ENCODE data around the gene SDK1. TPM values are rescaled to one million over a fixed set of nuclear protein-coding genes. Genes with fewer than 3 reads are reported as not detected.

Gene SDK1
- total and polyA plus RNA-seq, 2 experiments from 2014 or later = 2.1 to 10.0 TPM

DNA sequence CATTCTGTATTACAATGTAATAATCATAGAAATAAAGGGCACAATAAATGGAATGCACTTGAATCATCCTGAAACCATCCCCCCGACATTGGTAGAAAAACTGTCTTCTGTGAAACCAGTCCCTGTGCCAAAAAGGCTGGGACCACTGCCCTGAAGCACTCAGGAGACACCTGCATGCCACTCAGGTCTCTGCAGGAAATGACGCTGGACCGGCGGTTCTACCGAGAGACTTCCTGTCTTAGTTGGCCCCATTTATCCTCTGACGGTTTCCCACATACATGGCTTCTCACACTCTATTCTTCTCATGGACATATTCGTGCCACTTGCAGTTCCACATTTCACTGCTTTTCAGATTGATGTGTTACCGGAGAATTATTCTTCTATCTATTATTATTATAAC is 617.5 kb downstream of the SDK1 start:
- H3K4me3 ChIP-seq = no peak overlapping the region
- Mint-ChIP-seq H3K36me3 (ENCODE audit: low read depth) (peaks cover 7% of the 10 kb centered on the region; the same call in 1 of the 3 replicates), H3K4me3 (no peak overlapping the region), H3K27ac (no peak overlapping the region), H3K27me3 (ENCODE audit: insufficient read depth, low read depth, poor library complexity) (peaks cover 1% of the 10 kb centered on the region), H3K9me3 (peaks cover 4% of the 10 kb centered on the region; the same call in 2 of the 3 replicates), H3K4me1 (peaks cover 13% of the 10 kb centered on the region)
- no peaks in the 10 kb centered on the region for H3K36me3 ChIP-seq (ENCODE audit: insufficient read depth)
- ATAC-seq = no peak
- H3F3A ChIP-seq (replicated peaks; ENCODE audit: low read depth) = no peaks in the 10 kb centered on the region
- no peaks in the 10 kb centered on the region for H3K4me1 ChIP-seq (ENCODE audit: insufficient read depth)
- no peak overlapping the region for H3K4me2 ChIP-seq
- H3K27me3 ChIP-seq (ENCODE audit: insufficient read depth) = no peaks in the 10 kb centered on the region
- H3K27ac ChIP-seq (ENCODE audit: low read depth) = no peak overlapping the region
- no peaks in the 10 kb centered on the region for H3K79me2 ChIP-seq (replicated peaks; ENCODE audit: insufficient read depth)
- 0 out of 2 replicates have a peak, but pooled peaks cover 2% of the 10 kb centered on the region for H3K9me2 ChIP-seq (ENCODE audit: insufficient read depth)
- no peaks in the 10 kb centered on the region for H4K20me1 ChIP-seq (replicated peaks; ENCODE audit: insufficient read depth)
- TF ChIP-seq, protein P1, sequence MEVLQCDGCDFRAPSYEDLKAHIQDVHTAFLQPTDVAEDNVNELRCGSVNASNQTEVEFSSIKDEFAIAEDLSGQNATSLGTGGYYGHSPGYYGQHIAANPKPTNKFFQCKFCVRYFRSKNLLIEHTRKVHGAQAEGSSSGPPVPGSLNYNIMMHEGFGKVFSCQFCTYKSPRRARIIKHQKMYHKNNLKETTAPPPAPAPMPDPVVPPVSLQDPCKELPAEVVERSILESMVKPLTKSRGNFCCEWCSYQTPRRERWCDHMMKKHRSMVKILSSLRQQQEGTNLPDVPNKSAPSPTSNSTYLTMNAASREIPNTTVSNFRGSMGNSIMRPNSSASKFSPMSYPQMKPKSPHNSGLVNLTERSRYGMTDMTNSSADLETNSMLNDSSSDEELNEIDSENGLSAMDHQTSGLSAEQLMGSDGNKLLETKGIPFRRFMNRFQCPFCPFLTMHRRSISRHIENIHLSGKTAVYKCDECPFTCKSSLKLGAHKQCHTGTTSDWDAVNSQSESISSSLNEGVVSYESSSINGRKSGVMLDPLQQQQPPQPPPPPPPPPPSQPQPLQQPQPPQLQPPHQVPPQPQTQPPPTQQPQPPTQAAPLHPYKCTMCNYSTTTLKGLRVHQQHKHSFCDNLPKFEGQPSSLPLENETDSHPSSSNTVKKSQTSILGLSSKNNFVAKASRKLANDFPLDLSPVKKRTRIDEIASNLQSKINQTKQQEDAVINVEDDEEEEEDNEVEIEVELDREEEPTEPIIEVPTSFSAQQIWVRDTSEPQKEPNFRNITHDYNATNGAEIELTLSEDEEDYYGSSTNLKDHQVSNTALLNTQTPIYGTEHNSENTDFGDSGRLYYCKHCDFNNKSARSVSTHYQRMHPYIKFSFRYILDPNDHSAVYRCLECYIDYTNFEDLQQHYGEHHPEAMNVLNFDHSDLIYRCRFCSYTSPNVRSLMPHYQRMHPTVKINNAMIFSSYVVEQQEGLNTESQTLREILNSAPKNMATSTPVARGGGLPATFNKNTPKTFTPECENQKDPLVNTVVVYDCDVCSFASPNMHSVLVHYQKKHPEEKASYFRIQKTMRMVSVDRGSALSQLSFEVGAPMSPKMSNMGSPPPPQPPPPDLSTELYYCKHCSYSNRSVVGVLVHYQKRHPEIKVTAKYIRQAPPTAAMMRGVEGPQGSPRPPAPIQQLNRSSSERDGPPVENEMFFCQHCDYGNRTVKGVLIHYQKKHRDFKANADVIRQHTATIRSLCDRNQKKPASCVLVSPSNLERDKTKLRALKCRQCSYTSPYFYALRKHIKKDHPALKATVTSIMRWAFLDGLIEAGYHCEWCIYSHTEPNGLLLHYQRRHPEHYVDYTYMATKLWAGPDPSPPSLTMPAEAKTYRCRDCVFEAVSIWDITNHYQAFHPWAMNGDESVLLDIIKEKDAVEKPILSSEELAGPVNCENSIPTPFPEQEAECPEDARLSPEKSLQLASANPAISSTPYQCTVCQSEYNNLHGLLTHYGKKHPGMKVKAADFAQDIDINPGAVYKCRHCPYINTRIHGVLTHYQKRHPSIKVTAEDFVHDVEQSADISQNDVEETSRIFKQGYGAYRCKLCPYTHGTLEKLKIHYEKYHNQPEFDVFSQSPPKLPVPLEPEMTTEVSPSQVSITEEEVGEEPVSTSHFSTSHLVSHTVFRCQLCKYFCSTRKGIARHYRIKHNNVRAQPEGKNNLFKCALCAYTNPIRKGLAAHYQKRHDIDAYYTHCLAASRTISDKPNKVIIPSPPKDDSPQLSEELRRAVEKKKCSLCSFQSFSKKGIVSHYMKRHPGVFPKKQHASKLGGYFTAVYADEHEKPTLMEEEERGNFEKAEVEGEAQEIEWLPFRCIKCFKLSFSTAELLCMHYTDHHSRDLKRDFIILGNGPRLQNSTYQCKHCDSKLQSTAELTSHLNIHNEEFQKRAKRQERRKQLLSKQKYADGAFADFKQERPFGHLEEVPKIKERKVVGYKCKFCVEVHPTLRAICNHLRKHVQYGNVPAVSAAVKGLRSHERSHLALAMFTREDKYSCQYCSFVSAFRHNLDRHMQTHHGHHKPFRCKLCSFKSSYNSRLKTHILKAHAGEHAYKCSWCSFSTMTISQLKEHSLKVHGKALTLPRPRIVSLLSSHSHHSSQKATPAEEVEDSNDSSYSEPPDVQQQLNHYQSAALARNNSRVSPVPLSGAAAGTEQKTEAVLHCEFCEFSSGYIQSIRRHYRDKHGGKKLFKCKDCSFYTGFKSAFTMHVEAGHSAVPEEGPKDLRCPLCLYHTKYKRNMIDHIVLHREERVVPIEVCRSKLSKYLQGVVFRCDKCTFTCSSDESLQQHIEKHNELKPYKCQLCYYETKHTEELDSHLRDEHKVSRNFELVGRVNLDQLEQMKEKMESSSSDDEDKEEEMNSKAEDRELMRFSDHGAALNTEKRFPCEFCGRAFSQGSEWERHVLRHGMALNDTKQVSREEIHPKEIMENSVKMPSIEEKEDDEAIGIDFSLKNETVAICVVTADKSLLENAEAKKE (CRISPR knock-in tag; IDR thresholded peaks at IDR 0.05) = no peak
- no peak for TF ChIP-seq NANOG (IDR thresholded peaks at IDR 0.05; ENCODE audit: borderline replicate concordance)
- TF ChIP-seq STAT1 (IDR thresholded peaks at IDR 0.05; ENCODE audit: unreplicated experiment) = no peak
- TF ChIP-seq ZNF114 (CRISPR knock-in tag; IDR thresholded peaks at IDR 0.05) = no peak
- TF ChIP-seq, protein P2, sequence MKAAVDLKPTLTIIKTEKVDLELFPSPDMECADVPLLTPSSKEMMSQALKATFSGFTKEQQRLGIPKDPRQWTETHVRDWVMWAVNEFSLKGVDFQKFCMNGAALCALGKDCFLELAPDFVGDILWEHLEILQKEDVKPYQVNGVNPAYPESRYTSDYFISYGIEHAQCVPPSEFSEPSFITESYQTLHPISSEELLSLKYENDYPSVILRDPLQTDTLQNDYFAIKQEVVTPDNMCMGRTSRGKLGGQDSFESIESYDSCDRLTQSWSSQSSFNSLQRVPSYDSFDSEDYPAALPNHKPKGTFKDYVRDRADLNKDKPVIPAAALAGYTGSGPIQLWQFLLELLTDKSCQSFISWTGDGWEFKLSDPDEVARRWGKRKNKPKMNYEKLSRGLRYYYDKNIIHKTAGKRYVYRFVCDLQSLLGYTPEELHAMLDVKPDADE (IDR thresholded peaks at IDR 0.05) = no peak
- TF ChIP-seq, protein P3, sequence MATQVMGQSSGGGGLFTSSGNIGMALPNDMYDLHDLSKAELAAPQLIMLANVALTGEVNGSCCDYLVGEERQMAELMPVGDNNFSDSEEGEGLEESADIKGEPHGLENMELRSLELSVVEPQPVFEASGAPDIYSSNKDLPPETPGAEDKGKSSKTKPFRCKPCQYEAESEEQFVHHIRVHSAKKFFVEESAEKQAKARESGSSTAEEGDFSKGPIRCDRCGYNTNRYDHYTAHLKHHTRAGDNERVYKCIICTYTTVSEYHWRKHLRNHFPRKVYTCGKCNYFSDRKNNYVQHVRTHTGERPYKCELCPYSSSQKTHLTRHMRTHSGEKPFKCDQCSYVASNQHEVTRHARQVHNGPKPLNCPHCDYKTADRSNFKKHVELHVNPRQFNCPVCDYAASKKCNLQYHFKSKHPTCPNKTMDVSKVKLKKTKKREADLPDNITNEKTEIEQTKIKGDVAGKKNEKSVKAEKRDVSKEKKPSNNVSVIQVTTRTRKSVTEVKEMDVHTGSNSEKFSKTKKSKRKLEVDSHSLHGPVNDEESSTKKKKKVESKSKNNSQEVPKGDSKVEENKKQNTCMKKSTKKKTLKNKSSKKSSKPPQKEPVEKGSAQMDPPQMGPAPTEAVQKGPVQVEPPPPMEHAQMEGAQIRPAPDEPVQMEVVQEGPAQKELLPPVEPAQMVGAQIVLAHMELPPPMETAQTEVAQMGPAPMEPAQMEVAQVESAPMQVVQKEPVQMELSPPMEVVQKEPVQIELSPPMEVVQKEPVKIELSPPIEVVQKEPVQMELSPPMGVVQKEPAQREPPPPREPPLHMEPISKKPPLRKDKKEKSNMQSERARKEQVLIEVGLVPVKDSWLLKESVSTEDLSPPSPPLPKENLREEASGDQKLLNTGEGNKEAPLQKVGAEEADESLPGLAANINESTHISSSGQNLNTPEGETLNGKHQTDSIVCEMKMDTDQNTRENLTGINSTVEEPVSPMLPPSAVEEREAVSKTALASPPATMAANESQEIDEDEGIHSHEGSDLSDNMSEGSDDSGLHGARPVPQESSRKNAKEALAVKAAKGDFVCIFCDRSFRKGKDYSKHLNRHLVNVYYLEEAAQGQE (IDR thresholded peaks at IDR 0.05; ENCODE audit: unreplicated experiment) = no peak
- no peak for TF ChIP-seq EZH2 (IDR thresholded peaks at IDR 0.05; ENCODE audit: low read depth, unreplicated experiment)
- TF ChIP-seq POLR2AphosphoS5 (IDR thresholded peaks at IDR 0.05; ENCODE audit: low read depth) = no peak
- TF ChIP-seq EZH2phosphoT487 (IDR thresholded peaks at IDR 0.05; ENCODE audit: unreplicated experiment) = no peak
- TF ChIP-seq JUNB (IDR thresholded peaks at IDR 0.05; ENCODE audit: unreplicated experiment) = no peak
- TF ChIP-seq, protein P4, sequence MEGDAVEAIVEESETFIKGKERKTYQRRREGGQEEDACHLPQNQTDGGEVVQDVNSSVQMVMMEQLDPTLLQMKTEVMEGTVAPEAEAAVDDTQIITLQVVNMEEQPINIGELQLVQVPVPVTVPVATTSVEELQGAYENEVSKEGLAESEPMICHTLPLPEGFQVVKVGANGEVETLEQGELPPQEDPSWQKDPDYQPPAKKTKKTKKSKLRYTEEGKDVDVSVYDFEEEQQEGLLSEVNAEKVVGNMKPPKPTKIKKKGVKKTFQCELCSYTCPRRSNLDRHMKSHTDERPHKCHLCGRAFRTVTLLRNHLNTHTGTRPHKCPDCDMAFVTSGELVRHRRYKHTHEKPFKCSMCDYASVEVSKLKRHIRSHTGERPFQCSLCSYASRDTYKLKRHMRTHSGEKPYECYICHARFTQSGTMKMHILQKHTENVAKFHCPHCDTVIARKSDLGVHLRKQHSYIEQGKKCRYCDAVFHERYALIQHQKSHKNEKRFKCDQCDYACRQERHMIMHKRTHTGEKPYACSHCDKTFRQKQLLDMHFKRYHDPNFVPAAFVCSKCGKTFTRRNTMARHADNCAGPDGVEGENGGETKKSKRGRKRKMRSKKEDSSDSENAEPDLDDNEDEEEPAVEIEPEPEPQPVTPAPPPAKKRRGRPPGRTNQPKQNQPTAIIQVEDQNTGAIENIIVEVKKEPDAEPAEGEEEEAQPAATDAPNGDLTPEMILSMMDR (conservative IDR thresholded peaks at IDR 0.05; ENCODE audit: low read depth in 2 of 2) = no peak
- no peak for TF ChIP-seq CREB1 (CRISPR knock-in tag; IDR thresholded peaks at IDR 0.05; ENCODE audit: low read depth)
- no peak for TF ChIP-seq ZNF331 (CRISPR knock-in tag; IDR thresholded peaks at IDR 0.05; ENCODE audit: low read depth)
- DNase-seq (ENCODE audit: low spot score) = no peak
- no peak overlapping the region for H2AFZ ChIP-seq

All from GM23338 (cell line).